ENCODE measurements around the gene STOML2.

GRCh38 chr9:35105126-35105525 lies 2.2 kb upstream of the STOML2 start:
- TF ChIP-seq CTCF (IDR thresholded peaks at IDR 0.05; ENCODE audit: low read depth, low read length) (no peak), POLR2A (IDR thresholded peaks at IDR 0.05; ENCODE audit: extremely low read depth, insufficient read length) (no peak)
